Tibial nerve (tissue), 3 donors: ENCODE measurements around the gene RHEB.

Experiments
- POLR2A ChIP-seq, 2 donors: fragments of 450-650 bp; IDR thresholded peaks; one replicate each; pipeline ENCODE4 v1.6.1; 2017; ENCODE audit warnings: antibody characterized with exemption in 2 of 2, mild to moderate bottlenecking in 2 of 2, moderate library complexity in 2 of 2
- TF ChIP-seq, protein P1 (sequence below), 5 experiments: fragments of 200-600 bp in 3 of 5; fragments of 450-650 bp in 2 of 5; sonication (generic) in 3 of 5; IDR thresholded peaks; one replicate each; pipeline ENCODE4 v1.5.1; 2016 to 2019; ENCODE audit warnings: antibody characterized with exemption in 5 of 5, mild to moderate bottlenecking in 3 of 5, moderate library complexity in 2 of 5

DNA sequence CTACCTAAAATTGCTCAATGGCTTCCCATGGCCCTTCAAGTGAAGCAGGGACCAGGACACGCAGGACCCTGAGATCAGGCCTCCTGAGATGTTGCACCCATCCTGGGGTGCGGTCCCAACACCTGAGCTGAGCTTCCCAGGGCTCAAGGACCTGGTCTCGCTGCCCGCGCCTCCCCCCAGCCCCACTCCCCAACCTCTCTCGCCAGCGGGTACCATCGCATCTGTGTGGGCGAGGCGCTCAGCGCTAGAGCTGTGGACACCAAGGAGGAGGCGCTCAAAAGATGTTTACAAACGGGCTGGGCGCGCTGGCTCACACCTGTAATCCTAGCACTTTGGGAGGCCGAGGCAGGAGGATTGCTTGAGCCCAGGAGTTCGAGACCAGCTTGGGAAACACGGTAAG is 72.4 kb downstream of the RHEB start:
- no peak for TF ChIP-seq POLR2A (IDR thresholded peaks at IDR 0.05)
- TF ChIP-seq, protein P1, sequence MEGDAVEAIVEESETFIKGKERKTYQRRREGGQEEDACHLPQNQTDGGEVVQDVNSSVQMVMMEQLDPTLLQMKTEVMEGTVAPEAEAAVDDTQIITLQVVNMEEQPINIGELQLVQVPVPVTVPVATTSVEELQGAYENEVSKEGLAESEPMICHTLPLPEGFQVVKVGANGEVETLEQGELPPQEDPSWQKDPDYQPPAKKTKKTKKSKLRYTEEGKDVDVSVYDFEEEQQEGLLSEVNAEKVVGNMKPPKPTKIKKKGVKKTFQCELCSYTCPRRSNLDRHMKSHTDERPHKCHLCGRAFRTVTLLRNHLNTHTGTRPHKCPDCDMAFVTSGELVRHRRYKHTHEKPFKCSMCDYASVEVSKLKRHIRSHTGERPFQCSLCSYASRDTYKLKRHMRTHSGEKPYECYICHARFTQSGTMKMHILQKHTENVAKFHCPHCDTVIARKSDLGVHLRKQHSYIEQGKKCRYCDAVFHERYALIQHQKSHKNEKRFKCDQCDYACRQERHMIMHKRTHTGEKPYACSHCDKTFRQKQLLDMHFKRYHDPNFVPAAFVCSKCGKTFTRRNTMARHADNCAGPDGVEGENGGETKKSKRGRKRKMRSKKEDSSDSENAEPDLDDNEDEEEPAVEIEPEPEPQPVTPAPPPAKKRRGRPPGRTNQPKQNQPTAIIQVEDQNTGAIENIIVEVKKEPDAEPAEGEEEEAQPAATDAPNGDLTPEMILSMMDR (IDR thresholded peaks at IDR 0.05), result no peak
